Measurements from ENCODE around the gene CTPS1.

The CTPS1 gene

DNA sequence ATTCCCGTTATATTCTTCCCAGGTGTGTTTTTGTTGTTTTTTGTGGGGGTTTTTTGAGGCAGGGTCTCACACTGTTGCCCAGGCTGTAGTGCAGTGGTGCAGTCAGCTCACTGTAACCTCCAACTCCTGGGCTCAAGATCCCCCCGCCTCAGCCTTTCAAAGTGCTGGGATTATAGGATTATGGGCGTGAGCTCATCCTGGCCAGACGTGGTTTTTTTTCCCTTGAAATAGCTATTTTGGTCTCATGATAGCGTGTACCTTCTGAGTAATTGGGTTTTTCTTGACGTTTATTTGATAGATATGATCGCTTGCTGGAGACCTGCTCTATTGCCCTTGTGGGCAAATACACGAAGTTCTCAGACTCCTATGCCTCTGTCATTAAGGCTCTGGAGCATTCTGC lies 17.6 kb downstream of the CTPS1 start:
- DNase-seq (ENCODE audit: low read depth in 2 of 2): no peak

DNA sequence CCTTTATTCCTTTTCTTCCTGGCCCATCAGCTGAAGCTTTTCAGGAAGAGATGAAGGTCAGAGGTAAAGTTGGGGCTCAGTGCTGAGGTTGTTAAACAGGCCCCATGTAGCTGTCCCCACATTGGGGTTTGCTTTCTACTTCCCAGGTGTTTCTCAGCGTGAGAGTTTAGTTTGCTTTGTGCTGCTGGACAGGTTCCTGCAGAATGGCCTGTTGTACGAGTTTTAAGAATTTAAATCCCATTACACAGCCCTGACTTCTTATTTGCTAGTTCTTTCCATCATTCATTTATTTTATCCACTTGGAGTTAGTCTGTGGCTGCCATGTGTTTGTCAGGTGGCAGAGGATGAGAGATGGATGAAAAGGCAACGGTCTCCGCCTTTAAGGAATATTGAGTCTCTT lies 19.2 kb downstream of the CTPS1 start:
- DNase-seq (ENCODE audit: low read depth in 2 of 2): no peak

DNA sequence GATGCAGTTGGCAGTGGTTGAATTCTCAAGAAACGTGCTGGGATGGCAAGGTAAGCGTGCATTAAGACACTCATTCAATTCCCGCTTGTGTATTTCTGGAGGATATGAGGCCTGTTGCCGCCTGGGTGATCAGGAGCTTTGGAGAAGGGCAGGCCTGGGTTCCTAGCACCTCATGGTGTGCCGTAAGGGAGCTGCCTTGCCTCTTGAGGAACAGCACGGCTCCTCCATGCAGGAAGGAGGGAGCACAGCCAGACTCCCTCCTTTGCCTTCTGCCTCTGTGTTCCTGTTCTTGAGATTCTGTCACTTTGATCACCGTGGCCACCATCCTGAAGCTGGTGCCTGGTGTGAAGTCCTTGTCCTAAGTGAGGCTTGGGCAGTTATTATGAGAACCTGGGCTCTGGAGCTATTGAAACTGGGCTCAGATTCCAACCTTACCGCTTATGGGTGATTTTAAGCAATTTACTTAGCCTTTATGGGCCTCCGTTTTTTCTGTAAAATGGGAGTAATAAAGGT lies 23.7 kb downstream of the CTPS1 start:
- DNase-seq (ENCODE audit: low read depth in 2 of 2): no peak

DNA sequence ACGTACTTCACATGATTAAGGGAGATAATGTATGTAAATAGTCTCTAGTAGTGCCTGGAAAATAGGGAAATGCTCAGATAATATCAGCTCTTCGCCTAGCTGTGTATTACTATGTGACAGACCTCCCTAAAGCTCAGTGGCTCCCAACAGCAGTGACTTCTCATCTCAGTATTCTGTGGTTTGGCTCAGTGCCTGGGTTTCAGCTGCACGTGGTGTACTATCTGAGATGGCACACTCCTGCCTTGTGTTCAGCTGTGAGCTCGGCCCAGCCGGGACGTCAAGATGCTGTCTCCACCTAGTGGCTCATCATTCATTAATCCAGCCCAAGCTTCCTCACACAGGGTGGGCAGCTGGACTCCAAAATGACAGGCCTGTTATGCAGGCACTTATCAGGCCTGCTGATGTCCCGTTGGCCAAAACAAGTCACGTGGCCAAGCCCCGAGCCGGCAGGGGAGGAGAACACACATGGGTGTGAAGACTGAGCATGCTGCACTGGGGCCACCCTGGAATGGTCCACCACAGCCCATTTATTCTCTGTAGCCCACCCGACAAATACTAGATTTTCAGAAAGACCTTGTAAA lies 24.2 kb downstream of the CTPS1 start:
- DNase-seq (ENCODE audit: low read depth in 2 of 2): peak; percentile 73 to 77

DNA sequence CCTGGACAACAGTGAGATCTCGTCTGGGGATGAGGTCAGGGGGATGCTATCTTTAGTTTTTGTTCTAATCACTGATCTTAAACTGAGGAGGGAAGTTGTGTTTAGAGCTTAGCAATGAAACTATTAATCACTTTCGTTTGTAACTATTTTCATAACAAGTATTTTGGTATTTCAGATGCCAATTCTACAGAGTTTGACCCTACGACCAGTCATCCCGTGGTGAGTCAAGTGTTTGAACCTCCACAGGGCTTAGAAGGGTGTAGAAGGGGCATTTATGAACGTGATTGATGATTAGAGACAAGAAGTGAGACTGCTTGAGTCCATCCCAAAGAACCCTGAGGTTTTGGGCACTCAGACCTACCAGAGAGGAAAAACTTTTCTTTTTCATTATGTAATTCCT lies 26.4 kb downstream of the CTPS1 start:
- no peak for DNase-seq (ENCODE audit: low read depth in 2 of 2)

DNA sequence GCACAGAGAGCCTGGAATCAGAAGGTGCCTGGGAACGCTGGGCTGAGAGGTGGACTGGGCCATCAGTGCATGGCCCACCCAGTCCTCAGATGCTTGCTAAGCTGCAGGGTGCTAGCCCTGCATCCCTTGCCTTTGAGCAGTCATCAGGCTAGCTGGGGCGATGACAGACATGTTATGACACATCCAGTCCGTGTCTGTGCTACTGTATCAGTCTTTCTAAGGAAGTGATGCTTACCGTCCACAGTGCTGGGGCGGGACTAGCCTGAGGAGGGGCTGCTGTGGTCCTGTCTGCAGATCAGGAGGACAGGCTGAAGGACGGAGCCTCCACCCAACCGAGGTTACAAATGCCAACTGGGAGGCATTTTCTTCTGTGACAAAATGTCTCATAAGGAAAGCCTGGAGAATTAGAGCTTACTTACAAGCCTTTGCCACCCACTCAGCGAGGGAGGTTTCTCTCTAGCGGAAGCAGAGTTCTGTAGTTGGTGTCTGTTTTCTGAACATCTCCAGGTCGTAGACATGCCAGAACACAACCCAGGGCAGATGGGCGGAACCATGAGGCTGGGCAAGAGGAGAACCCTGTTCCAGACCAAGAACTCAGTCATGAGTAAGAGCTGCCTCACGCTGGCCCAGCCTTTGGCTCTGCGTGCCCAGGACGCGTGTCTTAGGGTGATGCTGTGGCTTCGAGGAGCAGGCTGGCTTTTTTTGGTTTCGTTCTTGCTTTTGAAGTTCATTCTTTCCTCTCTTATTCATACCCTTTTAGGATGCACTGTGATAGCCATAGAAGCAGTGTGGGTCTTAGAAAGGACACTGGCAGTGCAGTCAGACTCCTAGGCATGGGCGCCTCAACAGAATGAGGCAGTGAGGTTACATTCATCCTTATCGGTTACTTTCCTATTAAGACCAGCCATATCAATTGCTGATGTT lies 27.7 kb downstream of the CTPS1 start:
- DNase-seq (ENCODE audit: low read depth in 2 of 2): no peak

DNA sequence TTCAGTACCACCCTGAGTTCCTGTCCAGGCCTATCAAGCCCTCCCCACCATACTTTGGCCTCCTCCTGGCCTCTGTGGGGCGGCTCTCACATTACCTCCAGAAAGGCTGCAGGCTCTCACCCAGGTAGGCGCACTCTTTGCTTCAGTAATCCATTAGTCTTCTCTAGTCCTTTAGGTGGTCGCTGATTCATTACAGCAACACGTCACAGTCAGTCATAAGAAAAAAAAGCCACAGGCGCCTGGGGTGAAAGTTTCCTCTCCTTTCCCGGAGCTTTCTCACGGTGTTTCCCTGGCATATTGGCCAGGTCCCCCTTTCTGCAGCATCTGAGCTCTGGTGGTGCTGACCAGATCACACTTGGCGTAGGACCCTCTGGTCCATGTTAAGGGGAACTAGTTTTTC lies 30.0 kb downstream of the CTPS1 start:
- DNase-seq (ENCODE audit: low read depth in 2 of 2): no peak

DNA sequence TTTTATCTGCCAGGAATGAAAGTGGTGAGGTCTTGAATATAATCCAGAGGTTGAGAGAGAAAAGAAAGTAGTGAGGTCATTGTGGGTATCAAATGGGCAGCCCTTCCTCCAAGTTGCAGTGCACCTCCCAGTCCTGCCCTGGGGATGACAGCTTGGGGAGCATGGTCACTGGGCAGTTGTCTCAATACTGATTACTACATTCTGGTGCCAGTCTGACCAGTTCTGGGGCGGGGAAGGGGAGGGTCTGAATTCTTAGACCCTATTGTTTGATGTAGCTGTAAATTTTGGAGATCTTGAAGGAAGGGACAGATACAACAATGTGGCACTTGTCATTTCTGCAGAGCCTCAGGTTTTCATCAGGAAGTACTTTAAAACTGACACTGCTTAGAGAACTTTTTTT lies 30.8 kb downstream of the CTPS1 start:
- no peak for DNase-seq (ENCODE audit: low read depth in 2 of 2)

DNA sequence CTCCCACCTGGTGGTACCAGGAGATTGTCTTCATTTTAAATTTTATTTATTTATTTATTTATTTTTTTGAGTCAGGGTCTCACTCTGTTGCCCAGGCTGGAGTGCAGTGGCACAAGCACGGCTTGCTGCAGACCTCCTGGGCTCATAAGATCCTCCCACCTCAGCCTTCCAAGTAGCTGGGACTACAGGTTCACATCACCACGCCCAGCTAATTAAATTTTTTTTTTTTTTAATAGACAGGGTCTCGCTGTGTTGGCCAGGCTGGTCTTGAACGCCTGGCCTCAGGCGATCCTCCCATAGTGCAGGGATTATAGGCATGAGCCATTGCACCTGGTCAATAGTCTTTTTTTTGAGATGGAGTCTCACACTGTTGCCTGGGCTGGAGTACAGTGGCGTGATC lies 33.5 kb downstream of the CTPS1 start:
- no peak for DNase-seq (ENCODE audit: low read depth in 2 of 2)

DNA sequence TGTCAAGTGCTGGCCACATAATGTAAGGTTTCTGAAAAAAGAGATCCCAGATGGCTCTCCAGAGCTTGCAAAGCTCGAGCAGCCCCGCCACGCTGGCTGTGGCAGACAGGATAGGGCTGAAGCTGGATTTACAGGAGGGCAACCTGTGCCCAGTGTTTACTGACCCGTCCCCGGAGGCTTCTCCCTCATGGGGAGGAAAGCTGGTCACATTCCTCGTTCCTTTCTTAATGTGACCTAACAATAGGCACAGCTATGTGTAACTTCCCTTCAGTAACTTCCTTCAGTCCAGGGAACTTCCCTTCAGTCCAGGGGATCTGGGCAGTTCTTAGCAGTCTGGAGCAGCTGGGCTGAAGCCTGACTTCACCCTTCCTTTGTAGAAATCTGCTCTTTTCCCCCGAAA lies 34.3 kb downstream of the CTPS1 start:
- DNase-seq (ENCODE audit: low read depth in 2 of 2): no peak

DNA sequence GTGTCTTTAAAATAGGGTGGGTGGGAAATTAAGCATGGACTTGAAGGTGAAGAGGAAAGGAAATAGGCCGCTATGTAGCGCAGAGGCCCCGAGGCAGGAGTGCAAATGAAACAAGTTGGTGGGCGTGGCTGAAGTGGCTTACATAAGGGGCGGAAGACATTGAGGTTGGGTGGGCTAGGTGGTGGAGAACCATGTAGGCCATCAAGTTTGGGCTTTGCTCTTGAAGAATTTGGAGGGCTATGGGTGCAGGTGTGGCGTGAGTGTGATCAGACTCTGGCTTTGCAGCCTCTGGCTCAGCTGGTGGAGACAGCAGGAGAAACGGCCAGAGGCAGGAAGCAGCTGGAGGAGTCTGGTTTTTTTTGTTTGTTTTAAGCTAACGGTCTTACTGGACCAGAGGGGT lies 35.4 kb downstream of the CTPS1 start:
- no peak for DNase-seq (ENCODE audit: low read depth in 2 of 2)

DNA sequence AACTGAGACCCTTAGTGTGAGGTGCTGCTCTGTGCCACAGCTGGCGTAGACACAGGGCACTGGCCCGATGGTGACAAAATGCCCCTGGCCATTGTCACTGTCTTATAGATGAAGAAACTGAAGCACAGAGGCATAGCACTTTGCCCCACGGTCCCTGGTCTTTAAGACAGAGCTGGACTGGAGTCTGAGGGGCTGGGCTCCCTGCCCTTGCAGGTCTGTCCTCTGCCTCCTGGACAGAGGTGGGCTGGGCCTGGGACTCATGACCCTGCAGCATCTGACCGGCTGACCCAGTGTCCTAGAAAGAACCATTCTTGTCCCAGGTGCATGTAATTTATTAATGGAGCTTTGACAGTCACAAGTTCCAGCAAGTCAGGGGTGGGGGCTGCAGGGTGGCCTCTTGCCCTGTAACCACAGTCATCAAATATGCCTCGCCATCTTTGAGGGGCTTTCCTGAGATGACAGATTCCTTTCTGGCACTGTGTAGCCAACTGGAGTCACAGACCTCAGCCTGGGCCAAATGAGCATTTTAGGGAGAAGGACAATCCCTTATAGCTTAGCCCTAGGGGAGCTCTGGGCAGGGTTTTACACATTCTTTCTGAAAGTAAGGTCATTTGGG lies 35.9 kb downstream of the CTPS1 start:
- no peak for DNase-seq (ENCODE audit: low read depth in 2 of 2)

DNA sequence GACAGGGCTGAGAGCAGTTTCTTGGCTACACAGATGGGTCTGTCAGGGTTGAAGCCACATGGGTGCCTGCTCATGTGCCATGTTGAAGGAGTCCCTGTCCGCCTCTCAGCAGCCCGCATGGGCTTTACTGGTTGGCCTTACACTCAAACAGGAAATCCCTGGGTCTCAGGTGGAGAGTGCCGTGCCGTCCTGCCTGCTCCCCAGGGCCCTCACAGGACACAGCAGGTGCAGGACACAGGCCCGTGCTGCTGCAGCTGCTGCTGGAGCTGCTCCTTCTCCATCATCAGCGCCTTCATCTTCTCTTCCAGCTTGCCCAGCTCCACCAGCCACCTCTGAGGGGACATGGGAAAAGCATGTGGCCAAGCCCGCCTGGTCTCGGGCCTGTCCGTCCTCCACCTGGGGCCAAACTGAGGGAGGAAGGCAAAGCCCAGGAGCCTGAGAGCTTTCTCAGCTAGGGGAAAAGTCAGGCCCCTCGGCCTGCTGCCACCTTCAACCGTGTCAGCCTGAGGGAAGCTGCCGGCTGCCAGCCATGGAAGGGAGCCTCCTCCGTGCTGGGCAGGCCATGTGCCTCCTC lies 36.5 kb downstream of the CTPS1 start:
- no peak for DNase-seq (ENCODE audit: low read depth in 2 of 2)

DNA sequence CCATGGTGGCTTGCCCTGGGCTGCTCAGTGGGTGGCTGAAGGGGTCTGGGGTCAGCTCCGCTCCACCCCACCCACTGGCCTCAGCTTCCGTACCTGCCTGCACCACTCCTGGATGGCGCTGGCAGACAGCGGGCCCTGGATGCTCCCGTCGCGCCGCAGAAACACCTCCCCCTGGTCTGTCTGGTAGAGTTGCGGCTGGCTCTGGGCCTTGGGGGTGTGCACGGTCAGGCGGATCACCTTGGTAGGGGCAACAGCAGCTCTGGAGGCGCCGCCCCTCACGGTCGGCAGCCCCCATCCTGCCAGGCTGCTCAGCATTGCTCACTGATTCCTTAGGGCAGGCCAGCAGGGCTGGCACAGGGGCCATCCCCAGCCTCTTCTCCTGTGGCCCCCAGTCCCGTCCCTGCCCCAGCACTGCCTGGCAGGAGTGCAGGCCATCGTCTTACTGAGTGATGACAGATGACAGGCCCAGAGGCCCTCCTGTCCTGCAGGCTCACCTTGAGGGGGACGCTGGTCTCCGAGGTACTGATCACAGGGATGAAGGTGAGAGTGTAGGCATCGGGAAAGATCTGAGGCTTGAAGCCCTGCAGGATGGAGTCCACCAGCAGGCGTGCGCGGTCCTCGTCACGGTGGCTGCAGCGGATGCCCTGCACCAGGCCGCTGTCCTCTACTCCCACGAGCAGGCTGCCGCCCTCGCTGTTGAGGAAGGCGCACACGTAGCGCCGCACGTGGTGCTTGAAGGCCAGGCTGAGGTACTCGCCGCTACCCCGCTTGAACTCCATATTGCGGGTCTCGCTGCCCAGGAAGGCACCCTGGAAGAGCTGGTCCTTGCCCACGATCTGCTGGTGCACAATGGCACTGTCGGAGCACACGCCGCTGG lies 37.9 kb downstream of the CTPS1 start:
- DNase-seq (ENCODE audit: low read depth in 2 of 2): no peak

DNA sequence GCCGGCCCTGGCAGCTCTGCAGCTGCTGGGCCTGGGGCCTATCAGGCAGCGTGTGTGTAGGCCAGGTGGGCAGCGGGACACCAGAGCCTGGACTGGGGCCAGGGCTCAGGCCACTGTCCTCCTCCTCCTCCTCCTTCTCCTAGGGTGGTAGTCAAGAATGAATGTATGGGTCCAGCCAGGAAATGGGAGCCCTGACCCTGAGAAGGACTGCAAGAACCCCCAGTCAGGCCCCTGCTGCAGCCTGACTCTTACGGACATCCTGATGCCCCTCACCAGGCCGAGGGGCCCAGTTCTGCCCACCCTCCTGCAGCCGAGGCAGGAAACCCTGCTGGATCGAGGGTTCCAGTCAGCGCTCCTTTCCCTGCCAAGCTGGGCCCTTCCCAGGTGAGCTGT lies 38.5 kb downstream of the CTPS1 start:
- no peak for DNase-seq (ENCODE audit: low read depth in 2 of 2)

DNA sequence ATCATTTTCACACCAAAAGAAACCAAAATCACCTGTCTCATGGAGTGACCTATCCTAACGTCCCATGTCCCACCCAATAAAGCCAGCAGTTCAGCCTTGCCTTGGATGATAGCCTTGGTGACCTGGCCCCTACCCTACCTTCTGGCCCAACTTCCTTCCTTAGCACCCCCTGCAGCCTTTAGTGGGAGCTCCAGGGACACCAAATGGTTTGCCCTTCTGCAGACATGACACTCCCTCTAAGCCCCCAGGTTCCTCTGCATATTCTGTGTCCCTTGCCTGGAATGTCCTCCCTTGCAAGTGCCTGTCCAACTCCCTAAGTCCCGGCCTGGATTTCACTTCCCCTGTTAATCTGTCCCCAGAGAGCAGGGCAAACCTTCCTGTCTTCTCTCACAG lies 39.9 kb downstream of the CTPS1 start:
- DNase-seq (ENCODE audit: low read depth in 2 of 2): no peak

DNA sequence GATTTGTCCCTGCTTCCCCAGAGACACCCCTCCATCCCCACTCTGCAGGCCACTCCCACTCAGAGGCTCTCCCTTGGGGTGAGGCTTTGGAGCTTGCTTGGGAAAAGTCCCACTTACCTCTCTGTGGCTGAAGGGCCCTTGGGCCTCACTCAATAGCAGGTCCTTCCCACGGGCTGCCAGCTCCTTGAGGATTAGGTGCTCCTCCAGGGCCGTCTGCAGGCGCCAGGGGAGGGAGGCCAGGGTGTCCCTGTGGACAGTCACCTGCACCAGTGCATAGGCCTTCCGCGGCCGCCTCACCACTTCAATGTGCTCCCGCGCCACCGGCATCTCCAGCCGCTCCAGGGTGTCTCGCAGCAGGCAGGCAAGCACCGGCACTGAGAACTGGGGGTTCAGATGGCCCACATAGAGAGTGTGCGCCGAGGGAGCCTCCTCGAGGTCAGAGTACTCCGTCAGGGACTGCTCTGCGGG lies 40.6 kb downstream of the CTPS1 start:
- DNase-seq (ENCODE audit: low read depth in 2 of 2): no peak

DNA sequence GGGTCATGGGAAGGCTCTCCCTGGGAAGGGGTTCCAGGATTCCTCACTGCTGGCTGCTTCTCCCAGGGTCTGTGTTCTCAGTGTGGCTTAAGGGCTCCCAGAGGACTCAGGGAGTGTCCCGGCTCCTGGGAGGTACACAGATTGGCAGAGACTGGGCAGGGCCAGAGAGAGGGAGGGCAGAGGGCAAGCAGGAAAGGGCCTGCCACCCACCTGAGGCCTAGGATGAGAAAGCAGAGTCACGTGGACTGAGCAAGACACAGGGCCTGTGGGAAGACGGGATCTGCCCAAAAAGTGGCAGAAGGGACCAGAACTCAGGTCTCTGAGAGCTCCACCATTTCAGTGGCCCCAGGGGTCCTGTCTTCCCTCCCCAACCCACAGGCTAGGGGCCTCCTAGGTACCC lies 41.2 kb downstream of the CTPS1 start:
- DNase-seq (ENCODE audit: low read depth in 2 of 2): no peak

DNA sequence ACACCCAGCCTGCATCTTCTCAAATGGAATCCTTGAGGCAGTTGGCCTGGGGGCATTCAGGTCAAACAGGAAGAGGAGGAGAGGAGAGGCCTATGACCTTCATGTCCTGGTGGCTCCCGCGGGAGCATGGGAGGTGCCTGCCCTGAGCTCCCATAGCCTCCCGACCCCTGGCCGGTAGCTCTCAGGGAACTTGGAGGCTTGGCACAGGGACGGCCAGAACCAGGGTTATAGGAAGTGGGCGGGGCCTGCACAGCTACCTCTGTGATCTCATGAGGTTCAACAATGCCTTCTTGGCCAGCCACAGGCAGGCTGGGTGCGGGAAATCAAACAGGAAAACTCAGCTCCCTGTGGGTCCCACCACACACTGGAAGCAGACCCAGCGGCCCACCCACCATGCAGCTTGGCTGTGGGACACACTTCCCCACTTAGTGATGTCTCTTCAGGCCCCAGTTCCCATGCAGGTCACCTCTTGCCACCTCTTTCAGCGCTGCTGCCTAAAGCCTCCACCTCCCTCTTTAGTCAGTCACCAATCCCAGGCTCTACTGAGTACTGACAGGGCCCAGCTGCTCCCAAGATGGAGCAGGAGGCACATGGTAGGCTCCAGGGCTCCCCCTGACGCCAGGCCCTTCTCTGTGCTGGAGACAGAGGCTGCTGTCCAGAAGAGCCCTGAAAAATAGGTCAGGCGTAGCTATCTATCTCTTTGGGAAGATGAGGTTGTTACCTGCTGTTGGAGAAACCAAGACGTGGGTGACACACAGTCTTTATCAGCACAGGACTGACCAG lies 42.2 kb downstream of the CTPS1 start, which contains the start of gene SLFNL1:
SLFNL1 (minus strand) TSS at position 200 of the 783 bp plus-strand sequence. CDS start 1,065 bp downstream, outside the sequence.
- DNase-seq (ENCODE audit: low read depth in 2 of 2): no peak

DNA sequence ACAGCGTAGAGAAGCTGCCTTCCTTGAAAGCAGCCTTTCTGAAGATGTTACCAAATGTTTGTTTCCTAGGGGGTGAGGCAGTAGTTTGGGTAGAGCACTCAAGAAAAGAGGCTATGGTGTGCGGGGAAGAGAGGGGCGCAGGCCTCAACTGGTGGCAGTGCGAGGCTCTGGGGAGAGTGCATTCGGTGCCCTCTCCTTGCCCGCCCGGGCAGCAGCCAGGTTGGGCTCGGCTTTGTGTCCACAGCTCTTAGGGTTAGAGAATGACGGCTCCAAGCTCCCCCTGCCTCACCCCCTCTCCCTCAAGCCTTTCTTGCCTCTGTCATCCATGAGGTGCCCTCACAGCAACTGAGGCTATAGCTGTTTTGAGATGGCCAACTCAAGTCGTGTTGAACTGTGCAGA lies 42.9 kb downstream of the CTPS1 start:
- no peak for DNase-seq (ENCODE audit: low read depth in 2 of 2)

All from activated CD8-positive, alpha-beta memory T cell treated with anti-CD3 and anti-CD28 coated beads for 4 hours (primary cell).